SK-N-SH (cell line): ENCODE results near the gene MARF1. TPM values are rescaled to one million over a fixed set of nuclear protein-coding genes. Genes with fewer than 3 reads are reported as not detected.

Source experiments
- CTCF ChIA-PET: fragments of 300-600, 350-600 bp; formaldehyde crosslinking; extraction: SDS; loops from one replicate; lab custom pipeline; 2021; lab: Yijun Ruan, JAX
- POLR2A ChIA-PET: fragments of 350-600 bp; sonication (Branson Sonifier 250); formaldehyde crosslinking; extraction: SDS; loops from one replicate; lab custom pipeline; 2020; ENCODE audit warnings: antibody characterized with exemption, inconsistent platforms; lab: Yijun Ruan, JAX
- DNase-seq: peaks from one replicate; pipeline ENCODE4 v3.0.0; 2012
- H2AFZ ChIP-seq: fragments of 200-600 bp; sonication (generic); 2 replicates; pipeline ENCODE4 v1.8.1; 2016; ENCODE audit warnings: antibody characterized with exemption, mild to moderate bottlenecking, low read depth
- H3F3A ChIP-seq: fragments of 200-600 bp; sonication (generic); replicated peaks from 2 replicates; pipeline ENCODE3; 2016; ENCODE audit warnings: antibody characterized with exemption, mild to moderate bottlenecking; ENCODE audit not compliant: insufficient read depth
- H3K27ac ChIP-seq, 2 experiments: fragments of 200-500 bp in 1 of 2; fragments of 200-600 bp in 1 of 2; sonication (Bioruptor generic) in 1 of 2; sonication (generic), shearing (Covaris generic) in 1 of 2; 2 replicates each; pipeline versions ENCODE4 v1.5.1 to v1.6.1; 2014 to 2016; ENCODE audit warnings: low read depth in 2 of 2, inconsistent platforms in 1 of 2, low read length in 1 of 2, mild to moderate bottlenecking in 1 of 2, mixed read lengths in 1 of 2
- H3K27me3 ChIP-seq: fragments of 200-600 bp; sonication (generic), shearing (Covaris generic); 2 replicates; pipeline ENCODE4 v1.6.1; 2016; ENCODE audit warnings: mixed run types; ENCODE audit not compliant: insufficient read depth
- H3K36me3 ChIP-seq, 2 experiments: fragments of 200-500 bp in 1 of 2; fragments of 200-600 bp in 1 of 2; sonication (Bioruptor generic) in 1 of 2; sonication (generic) in 1 of 2; replicated peaks in 1 of 2; 2 replicates each; pipeline versions ENCODE3 to v1.5.1; 2014 to 2016; ENCODE audit warnings: low read length in 1 of 2, mild to moderate bottlenecking in 1 of 2; ENCODE audit not compliant: insufficient read depth in 2 of 2, control insufficient read depth in 1 of 2
- H3K4me1 ChIP-seq, 2 experiments: fragments of 200-500 bp in 1 of 2; fragments of 200-600 bp in 1 of 2; sonication (Bioruptor generic) in 1 of 2; sonication (generic), shearing (Covaris generic) in 1 of 2; 2 replicates each; pipeline versions ENCODE4 v1.5.1 to v1.6.1; 2014 to 2016; ENCODE audit warnings: low read depth in 1 of 2, low read length in 1 of 2, mixed run types in 1 of 2; ENCODE audit not compliant: insufficient read depth in 2 of 2, control insufficient read depth in 1 of 2
- H3K4me2 ChIP-seq: fragments of 200-600 bp; sonication (generic), shearing (Covaris generic); 2 replicates; pipeline ENCODE4 v1.6.1; 2017; ENCODE audit warnings: mixed run types
- H3K4me3 ChIP-seq, 2 experiments: fragments of 200-500 bp in 1 of 2; fragments of 200-600 bp in 1 of 2; sonication (Bioruptor generic) in 1 of 2; sonication (generic), shearing (Covaris generic) in 1 of 2; 2 replicates each; pipeline versions ENCODE4 v1.5.1 to v1.8.1; 2014 to 2016; ENCODE audit warnings: low read depth in 2 of 2, inconsistent platforms in 1 of 2, low read length in 1 of 2, mild to moderate bottlenecking in 1 of 2, mixed read lengths in 1 of 2, moderate library complexity in 1 of 2
- H3K79me2 ChIP-seq: fragments of 200-600 bp; sonication (generic); 2 replicates; pipeline ENCODE4 v1.8.1; 2017; ENCODE audit warnings: mild to moderate bottlenecking; ENCODE audit not compliant: insufficient read depth
- H3K9ac ChIP-seq: fragments of 200-600 bp; sonication (generic); 2 replicates; pipeline ENCODE4 v1.6.1; 2017; ENCODE audit warnings: mixed run types
- H3K9me2 ChIP-seq: fragments of 200-600 bp; sonication (generic); 2 replicates; pipeline ENCODE4 v1.6.1; 2017; ENCODE audit warnings: mixed run types
- H3K9me3 ChIP-seq: fragments of 200-600 bp; sonication (generic); 2 replicates; pipeline ENCODE4 v1.6.1; 2017; ENCODE audit warnings: mixed run types, mild to moderate bottlenecking, moderate library complexity
- H4K20me1 ChIP-seq: fragments of 200-600 bp; sonication (generic); 2 replicates; pipeline ENCODE4 v1.6.1; 2017; ENCODE audit warnings: mild to moderate bottlenecking, mixed run types; ENCODE audit not compliant: insufficient read depth
- ELF1 ChIP-seq: IDR thresholded peaks from 2 replicates; pipeline ENCODE4 v1.4.0; 2012
- EP300 ChIP-seq, 2 experiments: IDR thresholded peaks; 2 replicates each; pipeline versions ENCODE4 v1.4.0 to v1.6.1; 2012; ENCODE audit warnings: borderline replicate concordance in 1 of 2, low read depth in 1 of 2, low read length in 1 of 2
- FOXJ3 ChIP-seq: sonication (generic); formaldehyde crosslinking; IDR thresholded peaks from 2 replicates; pipeline ENCODE4 v1.5.1; 2020; ENCODE audit warnings: mild to moderate bottlenecking, missing genetic modification reagents
- FOXM1 ChIP-seq: IDR thresholded peaks from 2 replicates; pipeline ENCODE4 v1.4.0; 2012; ENCODE audit warnings: low read depth, mild to moderate bottlenecking
- GABPA ChIP-seq: IDR thresholded peaks from 2 replicates; pipeline ENCODE4 v1.4.0; 2012; ENCODE audit warnings: low read depth, mild to moderate bottlenecking
- GATA2 ChIP-seq: sonication (generic); formaldehyde crosslinking; IDR thresholded peaks from 2 replicates; pipeline ENCODE4 v1.5.0; 2020; ENCODE audit warnings: mild to moderate bottlenecking, missing genetic modification reagents
- IRF3 ChIP-seq: fragments of 150-350 bp; IDR thresholded peaks from 2 replicates; pipeline ENCODE4 v1.6.1; 2016; ENCODE audit warnings: mild to moderate bottlenecking, low read depth, low read length
- MEF2A ChIP-seq: IDR thresholded peaks from 2 replicates; pipeline ENCODE4 v1.4.0; 2012; ENCODE audit warnings: low read depth, borderline replicate concordance
- MXI1 ChIP-seq: IDR thresholded peaks from 2 replicates; pipeline ENCODE4 v1.6.1; 2012; ENCODE audit warnings: mild to moderate bottlenecking, low read depth, low read length, improper control_type of control experiment
- NFIC ChIP-seq: IDR thresholded peaks from 2 replicates; pipeline ENCODE4 v1.4.0; 2012; ENCODE audit warnings: borderline replicate concordance
- NRF1 ChIP-seq: IDR thresholded peaks from 2 replicates; pipeline ENCODE4 v1.6.1; 2012; ENCODE audit warnings: low read depth, mild to moderate bottlenecking, low read length
- PBX3 ChIP-seq: IDR thresholded peaks from 2 replicates; pipeline ENCODE4; 2012
- RCOR1 ChIP-seq: fragments of 150-350 bp; IDR thresholded peaks from 2 replicates; pipeline ENCODE4 v1.6.1; 2017; ENCODE audit warnings: antibody characterized with exemption, low read length
- RXRA ChIP-seq: IDR thresholded peaks from 2 replicates; pipeline ENCODE4 v1.4.0; 2012; ENCODE audit warnings: low read depth, mild to moderate bottlenecking, borderline replicate concordance
- SIN3A ChIP-seq: IDR thresholded peaks from 2 replicates; pipeline ENCODE4 v1.6.1; 2012; ENCODE audit warnings: low read depth, mild to moderate bottlenecking, low read length, moderate library complexity, borderline replicate concordance
- SMC3 ChIP-seq: IDR thresholded peaks from 2 replicates; pipeline ENCODE4 v1.6.1; 2012; ENCODE audit warnings: low read depth, low read length, improper control_type of control experiment
- YY1 ChIP-seq: IDR thresholded peaks from 2 replicates; pipeline ENCODE4 v1.4.0; 2012; ENCODE audit warnings: low read depth, mild to moderate bottlenecking
- WGBS: methylation state at CpG from one replicate; pipeline ENCODE4 v1.1.6; 2017; ENCODE audit warnings: low lambda C conversion rate; 5-methylcytosine and 5-hydroxymethylcytosine counted together
- polyA plus RNA-seq, 3 experiments: library from polyadenylated mRNA; depleted of rRNA; stranded (reverse); fragments of >200 nt; gene quantifications; 2 replicates each; pipeline ENCODE4 v1.2.3, GENCODE V29; 2012
- TF ChIP-seq, protein P1 (sequence below): fragments of 150-350 bp; IDR thresholded peaks from 2 replicates; pipeline ENCODE4 v1.6.1; 2017; ENCODE audit warnings: antibody characterized with exemption, low read length, low read depth, borderline replicate concordance
- TF ChIP-seq, protein P2 (sequence below): IDR thresholded peaks from 2 replicates; pipeline ENCODE4 v1.4.0; 2012; ENCODE audit warnings: low read depth

MARF1 gene
- polyA plus RNA-seq, 1 of the 3 experiments (the other 2 are of a cell fraction): 10.3 TPM

DNA sequence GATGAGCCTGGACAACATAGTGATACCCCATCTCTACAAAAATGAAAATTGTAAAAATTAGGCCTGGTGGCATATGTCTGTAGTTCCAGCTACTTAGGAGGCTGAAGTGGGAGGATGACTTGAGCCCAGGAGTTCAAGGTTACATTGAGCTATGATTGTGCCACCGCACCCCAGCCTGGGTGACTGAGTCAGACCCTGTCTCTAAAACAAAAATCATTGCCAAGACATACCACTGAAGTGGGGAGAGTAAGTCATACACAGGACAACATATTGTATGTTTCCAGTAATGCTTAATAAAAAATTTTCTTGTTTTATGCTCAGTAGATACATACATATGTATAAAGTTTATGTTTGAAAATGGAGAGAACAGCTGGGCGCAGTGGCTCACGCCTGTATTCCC, 46.3 kb upstream of the MARF1 start:
- WGBS: 93% methylated on average over 3 of the region's 3 CpGs
- POLR2A ChIA-PET: no interaction called here
- Histone ChIP-seq H3K9ac (no peak overlapping the region), H4K20me1 (no peaks in the 10 kb centered on the region), H3K27ac (no peak overlapping the region), H3K9me3 (no peaks in the 10 kb centered on the region), H3K4me3 (no peak overlapping the region), H3K27me3 (no peaks in the 10 kb centered on the region), H3K36me3 (peaks cover 11 to 53% of the 10 kb centered on the region in 2 experiments), H3K9me2 (no peaks in the 10 kb centered on the region), H3K4me1 (peaks cover 0 to 4% of the 10 kb centered on the region in 2 experiments; a peak in 1 of 4 replicates), H2AFZ (no peak overlapping the region), H3K79me2 (peaks cover 13% of the 10 kb centered on the region; the same call in 1 of the 2 replicates), H3F3A (peaks cover 7% of the 10 kb centered on the region), H3K4me2 (no peak overlapping the region)
- no peak for TF ChIP-seq FOXM1
- TF ChIP-seq MXI1: no peak
- TF ChIP-seq EP300 (IDR thresholded peaks at IDR 0.05; ENCODE audit: borderline replicate concordance in 1 of 2, low read depth in 1 of 2, low read length in 1 of 2): no peak
- no peak for TF ChIP-seq YY1
- no peak for TF ChIP-seq MEF2A
- TF ChIP-seq RXRA: no peak
- TF ChIP-seq NRF1: no peak
- TF ChIP-seq RCOR1: no peak
- no peak for DNase-seq
- CTCF ChIA-PET: interaction anchor here (1.0 kb wide), 1 partner anchor 25 kb away, joined by 3 read pairs; no protein-coding TSS in a partner anchor

DNA sequence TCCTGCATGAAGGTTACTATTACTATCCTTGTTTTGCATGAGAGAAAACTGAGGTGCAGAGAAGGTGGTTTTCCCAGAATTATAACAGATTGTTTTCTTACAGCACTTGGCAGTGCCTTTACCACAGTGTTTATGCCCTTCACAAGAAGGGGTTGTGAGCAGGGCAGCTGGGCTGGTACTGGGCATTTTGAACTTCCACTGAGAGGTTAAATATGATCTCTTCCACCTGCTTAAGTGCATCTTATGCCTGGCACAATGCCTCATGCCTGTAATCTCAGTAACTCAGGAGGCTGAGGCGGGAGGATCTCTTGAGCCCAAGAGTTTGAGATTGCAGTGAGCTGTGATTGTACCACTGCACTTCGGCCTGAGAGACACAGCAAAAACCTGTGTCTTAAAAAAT, 43.3 kb upstream of the MARF1 start:
- no peak for DNase-seq
- H2AFZ ChIP-seq: no peak overlapping the region
- no peak overlapping the region for H3K27ac ChIP-seq
- H3K36me3 ChIP-seq: peaks cover 11 to 31% of the 10 kb centered on the region in 2 experiments
- no peak overlapping the region for H3K4me3 ChIP-seq
- H3K9me2 ChIP-seq: no peaks in the 10 kb centered on the region
- H3K4me2 ChIP-seq: no peak overlapping the region
- peaks cover 0 to 4% of the 10 kb centered on the region in 2 experiments; a peak in 1 of 4 replicates for H3K4me1 ChIP-seq
- H3F3A ChIP-seq: peaks cover 7% of the 10 kb centered on the region
- H4K20me1 ChIP-seq: no peaks in the 10 kb centered on the region
- 100% methylated on average over 2 of the region's 2 CpGs for WGBS
- CTCF ChIA-PET: no interaction called here
- peaks cover 31% of the 10 kb centered on the region for H3K79me2 ChIP-seq
- H3K9me3 ChIP-seq: no peaks in the 10 kb centered on the region
- H3K27me3 ChIP-seq: no peaks in the 10 kb centered on the region
- no peak overlapping the region for H3K9ac ChIP-seq
- TF ChIP-seq GATA2 (CRISPR knock-in tag) (no peak), FOXJ3 (CRISPR knock-in tag) (no peak), ELF1 (no peak), NFIC (no peak), SIN3A (no peak), MXI1 (no peak), SMC3 (no peak), MEF2A (no peak), PBX3 (no peak), IRF3 (no peak), GABPA (no peak)
- TF ChIP-seq, protein P1, sequence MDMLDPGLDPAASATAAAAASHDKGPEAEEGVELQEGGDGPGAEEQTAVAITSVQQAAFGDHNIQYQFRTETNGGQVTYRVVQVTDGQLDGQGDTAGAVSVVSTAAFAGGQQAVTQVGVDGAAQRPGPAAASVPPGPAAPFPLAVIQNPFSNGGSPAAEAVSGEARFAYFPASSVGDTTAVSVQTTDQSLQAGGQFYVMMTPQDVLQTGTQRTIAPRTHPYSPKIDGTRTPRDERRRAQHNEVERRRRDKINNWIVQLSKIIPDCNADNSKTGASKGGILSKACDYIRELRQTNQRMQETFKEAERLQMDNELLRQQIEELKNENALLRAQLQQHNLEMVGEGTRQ: no peak
- TF ChIP-seq, protein P2, sequence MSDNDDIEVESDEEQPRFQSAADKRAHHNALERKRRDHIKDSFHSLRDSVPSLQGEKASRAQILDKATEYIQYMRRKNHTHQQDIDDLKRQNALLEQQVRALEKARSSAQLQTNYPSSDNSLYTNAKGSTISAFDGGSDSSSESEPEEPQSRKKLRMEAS: no peak
- POLR2A ChIA-PET: no interaction called here
